ENCODE data around the gene ARPC5L. TPM values are rescaled to one million over a fixed set of nuclear protein-coding genes. Genes with fewer than 3 reads are reported as not detected.

Gene ARPC5L
- total and polyA plus RNA-seq, 9 of the 15 experiments (the other 6 are each of a cell fraction or from before 2014, with no cell fraction given) = 25.4 to 113 (median 63.8) TPM

DNA sequence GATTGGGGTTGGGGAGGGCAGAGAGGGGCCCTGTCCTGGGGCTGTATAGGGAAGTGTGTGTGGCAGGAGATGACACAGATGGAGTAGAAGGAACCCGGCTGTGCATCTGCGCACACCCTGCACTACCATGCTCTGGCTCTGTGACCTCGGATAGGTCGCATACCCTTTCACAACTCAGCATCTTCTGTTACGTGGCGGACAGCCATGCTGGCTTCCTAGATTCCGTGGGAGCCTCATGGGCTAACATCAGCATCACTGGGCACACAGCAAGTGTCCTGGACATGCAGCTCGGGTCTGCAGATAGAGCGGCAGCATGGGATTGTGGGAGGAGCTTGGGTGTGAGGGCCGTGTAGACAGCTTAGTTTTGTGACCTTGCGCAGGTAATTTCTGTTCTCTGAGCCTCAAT is 9.2 kb downstream of the ARPC5L start:
- H3K9ac ChIP-seq (ENCODE audit: insufficient read depth in 1 of 2, low read depth in 2 of 2, low read length in 2 of 2) = peak overlapping the region; percentile 98 to 99; a peak in 3 of 4 replicates
- H3K9me3 ChIP-seq (replicated peaks; ENCODE audit: control insufficient read depth, insufficient read depth, low read depth, low read length) = no peaks in the 10 kb centered on the region
- BruUV-seq (replicated peaks) = no TSS peak
- no peaks in the 10 kb centered on the region for H3K27me3 ChIP-seq (ENCODE audit: control insufficient read depth in 2 of 2, insufficient read depth in 2 of 2, low read length in 2 of 2)
- peaks cover 16% of the 10 kb centered on the region for H3K9me1 ChIP-seq (ENCODE audit: control insufficient read depth, insufficient read depth, low read length)
- no peak overlapping the region for H2AFZ ChIP-seq (ENCODE audit: low read depth, low read length)
- H3K4me2 ChIP-seq (ENCODE audit: insufficient read depth, low read length) = peak overlapping the region; percentile 100
- H3K79me2 ChIP-seq (ENCODE audit: control insufficient read depth, insufficient read depth, low read length) = peaks cover 91% of the 10 kb centered on the region
- H4K20me1 ChIP-seq (replicated peaks; ENCODE audit: control insufficient read depth, insufficient read depth, low read length) = peaks cover 29% of the 10 kb centered on the region
- H3K4me3 ChIP-seq = peak overlapping the region; percentile 91
- WGBS (ENCODE audit: insufficient coverage, low coverage, missing lambda C conversion rate) = 69% methylated on average over 11 of the region's 11 CpGs
- peaks cover 35 to 50% of the 10 kb centered on the region in 2 experiments for H3K4me1 ChIP-seq (replicated peaks in 1 of 2; ENCODE audit: control insufficient read depth in 2 of 2, insufficient read depth in 2 of 2, low read length in 2 of 2)
- TF ChIP-seq PML (IDR thresholded peaks at IDR 0.05; ENCODE audit: low read length) (no peak), RBFOX2 (IDR thresholded peaks at IDR 0.05; ENCODE audit: low read depth, low read length) (peak; percentile 39), POLR2AphosphoS5 (IDR thresholded peaks at IDR 0.05; ENCODE audit: control insufficient read depth, insufficient read depth, low read depth, low read length) (no peak)
- TF ChIP-seq, protein P1, sequence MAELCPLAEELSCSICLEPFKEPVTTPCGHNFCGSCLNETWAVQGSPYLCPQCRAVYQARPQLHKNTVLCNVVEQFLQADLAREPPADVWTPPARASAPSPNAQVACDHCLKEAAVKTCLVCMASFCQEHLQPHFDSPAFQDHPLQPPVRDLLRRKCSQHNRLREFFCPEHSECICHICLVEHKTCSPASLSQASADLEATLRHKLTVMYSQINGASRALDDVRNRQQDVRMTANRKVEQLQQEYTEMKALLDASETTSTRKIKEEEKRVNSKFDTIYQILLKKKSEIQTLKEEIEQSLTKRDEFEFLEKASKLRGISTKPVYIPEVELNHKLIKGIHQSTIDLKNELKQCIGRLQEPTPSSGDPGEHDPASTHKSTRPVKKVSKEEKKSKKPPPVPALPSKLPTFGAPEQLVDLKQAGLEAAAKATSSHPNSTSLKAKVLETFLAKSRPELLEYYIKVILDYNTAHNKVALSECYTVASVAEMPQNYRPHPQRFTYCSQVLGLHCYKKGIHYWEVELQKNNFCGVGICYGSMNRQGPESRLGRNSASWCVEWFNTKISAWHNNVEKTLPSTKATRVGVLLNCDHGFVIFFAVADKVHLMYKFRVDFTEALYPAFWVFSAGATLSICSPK (IDR thresholded peaks at IDR 0.05; ENCODE audit: borderline replicate concordance) = no peak
- TF ChIP-seq, protein P2, sequence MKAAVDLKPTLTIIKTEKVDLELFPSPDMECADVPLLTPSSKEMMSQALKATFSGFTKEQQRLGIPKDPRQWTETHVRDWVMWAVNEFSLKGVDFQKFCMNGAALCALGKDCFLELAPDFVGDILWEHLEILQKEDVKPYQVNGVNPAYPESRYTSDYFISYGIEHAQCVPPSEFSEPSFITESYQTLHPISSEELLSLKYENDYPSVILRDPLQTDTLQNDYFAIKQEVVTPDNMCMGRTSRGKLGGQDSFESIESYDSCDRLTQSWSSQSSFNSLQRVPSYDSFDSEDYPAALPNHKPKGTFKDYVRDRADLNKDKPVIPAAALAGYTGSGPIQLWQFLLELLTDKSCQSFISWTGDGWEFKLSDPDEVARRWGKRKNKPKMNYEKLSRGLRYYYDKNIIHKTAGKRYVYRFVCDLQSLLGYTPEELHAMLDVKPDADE (conservative IDR thresholded peaks at IDR 0.05; ENCODE audit: control insufficient read depth, low read depth, low read length) = 0 out of 2 replicates have a peak, but pooled peaks have one; percentile 26
- FAIRE-seq (no peak), DNase-seq (ENCODE audit: extremely low read depth in 1 of 4, low spot score in 3 of 4) (no peak), ATAC-seq (no peak)
- H3K27ac ChIP-seq (ENCODE audit: extremely low read depth, low read depth, low read length) = peak overlapping the region; percentile 97; the same call in 1 of the 3 replicates
- H3K36me3 ChIP-seq (ENCODE audit: control insufficient read depth, insufficient read depth, low read length) = peaks cover 66% of the 10 kb centered on the region
- in situ Hi-C loops (cut with MboI) = no loop called here
- ChIA-PET CTCF (ENCODE audit: low intra/inter-chr PET ratio) (no interaction called here), POLR2A (interaction anchor here (0.6 to 2.0 kb wide), 5 partner anchors 9 to 753 kb away, joined by 3 to 9 read pairs (median 3); partner anchors contain the start of genes ARPC5L and RPL35)
- intact Hi-C loops (cut with micrococcal nuclease) = loop anchor here (2.0 kb wide), 1 partner anchor 70 kb away; the partner anchor contains the start of gene GOLGA1
